T-helper 17 cell (primary cell): Measurements from ENCODE around the gene COX6A2. TPM values are rescaled to one million over a fixed set of nuclear protein-coding genes. Genes with fewer than 3 reads are reported as not detected.
"Not testable (repeated sequence)": the region's sequence is repeated elsewhere in the genome, so short reads cannot be mapped to it uniquely, and the experiment has no call there.

Source experiments
- ATAC-seq: fragments of 150-1000 bp; cut with Tn5 transposase; 2 replicates; pipeline ENCODE4 v1.10.0; 2021; ENCODE audit warnings: mild to moderate bottlenecking, moderate library complexity
- DNase-seq, 3 donors: peaks; one replicate each; pipeline versions ENCODE4 v3.0.0 to v3.0.0-alpha.2; 2020 to 2021
- H3K9me3 ChIP-seq: one replicate; pipeline ENCODE4 v1.7.0; 2013; ENCODE audit warnings: low read length, mild to moderate bottlenecking; ENCODE audit not compliant: control insufficient read depth, poor library complexity, severe bottlenecking
- H3K27ac Mint-ChIP-seq: one replicate; pipeline ENCODE4 v1.8.0; 2022; ENCODE audit warnings: mild to moderate bottlenecking, moderate library complexity, mixed read lengths
- H3K27me3 Mint-ChIP-seq: one replicate; pipeline ENCODE4 v1.8.0; 2022; ENCODE audit warnings: mixed read lengths
- H3K36me3 Mint-ChIP-seq: one replicate; pipeline ENCODE4 v1.8.0; 2022; ENCODE audit warnings: low read depth, mixed read lengths
- H3K4me1 Mint-ChIP-seq: one replicate; pipeline ENCODE4 v1.8.0; 2022; ENCODE audit warnings: mild to moderate bottlenecking, mixed read lengths
- H3K4me3 Mint-ChIP-seq: one replicate; pipeline ENCODE4 v1.8.0; 2022; ENCODE audit warnings: mild to moderate bottlenecking, moderate library complexity, mixed read lengths
- total RNA-seq, 4 donors: library from RNA in 2 of 4; stranded (reverse) in 2 of 4; gene quantifications; one replicate each; pipeline ENCODE4 v1.2.3 and lab custom pipeline; 2022 to 2026

Gene COX6A2
- total RNA-seq, 2 donors from 2014 or later: not detected

GRCh38 chr16:31458844-31459686 is 30.9 kb upstream of the COX6A2 start, which contains the start of gene ARMC5:
ARMC5 (plus strand) TSS chr16:31459501; CDS start chr16:31459525, 24 bp downstream.
- ATAC-seq (peak; percentile 78), DNase-seq (peak; percentile 91 to 95 (median 91))
- no peaks in the 10 kb centered on the region for H3K9me3 ChIP-seq
- Mint-ChIP-seq H3K4me3 (peak within 1 kb of the TSS; percentile 91), H3K27ac (peak within 1 kb of the TSS; percentile 83), H3K27me3 (no peaks in the 10 kb centered on the region), H3K36me3 (peaks cover 2% of the 10 kb centered on the region), H3K4me1 (peaks cover 24% of the 10 kb centered on the region)

GRCh38 chr16:31458073-31458843 is 30.1 kb upstream of the COX6A2 start:
- peaks cover 29% of the 10 kb centered on the region for H3K4me1 Mint-ChIP-seq
- peak overlapping the region; percentile 91 for H3K4me3 Mint-ChIP-seq
- ATAC-seq: peak; percentile 15

GRCh38 chr16:31456988-31457360 is 28.8 kb upstream of the COX6A2 start:
- Mint-ChIP-seq H3K36me3 (no peaks in the 10 kb centered on the region), H3K4me1 (peaks cover 33% of the 10 kb centered on the region), H3K4me3 (no peak overlapping the region), H3K27me3 (no peaks in the 10 kb centered on the region), H3K27ac (peak overlapping the region; percentile 83)
- ATAC-seq (no peak), DNase-seq (no peak)
- no peaks in the 10 kb centered on the region for H3K9me3 ChIP-seq

More at GRCh38 chr16:31458073-31458843, 30.1 kb upstream of the COX6A2 start:
- H3K9me3 ChIP-seq: no peaks in the 10 kb centered on the region
- Mint-ChIP-seq H3K27ac (peak overlapping the region; percentile 83), H3K27me3 (no peaks in the 10 kb centered on the region), H3K36me3 (no peaks in the 10 kb centered on the region)
- DNase-seq: peak; percentile 49 to 57 (median 57)

GRCh38 chr16:31455601-31456314 is 27.6 kb upstream of the COX6A2 start:
- DNase-seq (no peak), ATAC-seq (no peak)
- Mint-ChIP-seq H3K4me3 (peak overlapping the region; percentile 7), H3K27me3 (no peaks in the 10 kb centered on the region), H3K4me1 (peaks cover 38% of the 10 kb centered on the region), H3K36me3 (no peaks in the 10 kb centered on the region), H3K27ac (peak overlapping the region; percentile 16)
- no peaks in the 10 kb centered on the region for H3K9me3 ChIP-seq

- H3K27ac Mint-ChIP-seq: peak overlapping the region; percentile 49
- ATAC-seq (no peak), DNase-seq (no peak)
- no peaks in the 10 kb centered on the region for H3K36me3 Mint-ChIP-seq
- H3K4me3 Mint-ChIP-seq: no peak overlapping the region
- H3K4me1 Mint-ChIP-seq: peaks cover 30% of the 10 kb centered on the region
- no peaks in the 10 kb centered on the region for H3K9me3 ChIP-seq
- H3K27me3 Mint-ChIP-seq: no peaks in the 10 kb centered on the region
Observed at GRCh38 chr16:31453255-31454204, 25.4 kb upstream of the COX6A2 start.

- Mint-ChIP-seq H3K4me1 (peaks cover 23% of the 10 kb centered on the region), H3K4me3 (no peak overlapping the region), H3K27me3 (no peaks in the 10 kb centered on the region), H3K36me3 (no peaks in the 10 kb centered on the region), H3K27ac (no peak overlapping the region)
- ATAC-seq (no peak), DNase-seq (no peak)
- no peaks in the 10 kb centered on the region for H3K9me3 ChIP-seq
Observed at GRCh38 chr16:31452631-31453106, 24.5 kb upstream of the COX6A2 start.

GRCh38 chr16:31451681-31452351 is 23.7 kb upstream of the COX6A2 start:
- Mint-ChIP-seq H3K4me3 (no peak overlapping the region), H3K4me1 (peaks cover 23% of the 10 kb centered on the region), H3K27ac (no peak overlapping the region), H3K36me3 (no peaks in the 10 kb centered on the region), H3K27me3 (no peaks in the 10 kb centered on the region)
- DNase-seq (no peak), ATAC-seq (peak; percentile 36)
- no peaks in the 10 kb centered on the region for H3K9me3 ChIP-seq

GRCh38 chr16:31451201-31451600 is 23.0 kb upstream of the COX6A2 start:
- ATAC-seq: no peak
- Mint-ChIP-seq H3K36me3 (no peaks in the 10 kb centered on the region), H3K4me1 (peaks cover 23% of the 10 kb centered on the region), H3K27me3 (no peaks in the 10 kb centered on the region), H3K4me3 (no peak overlapping the region), H3K27ac (peak overlapping the region; percentile 47)
- no peaks in the 10 kb centered on the region for H3K9me3 ChIP-seq
- no peak for DNase-seq

- not testable (repeated sequence) for H3K27ac Mint-ChIP-seq, H3K9me3 ChIP-seq, ATAC-seq, H3K36me3 Mint-ChIP-seq, DNase-seq, H3K27me3 Mint-ChIP-seq, H3K4me1 Mint-ChIP-seq, H3K4me3 Mint-ChIP-seq
Observed at GRCh38 chr16:31445931-31446330, 17.8 kb upstream of the COX6A2 start.

- DNase-seq (no peak), ATAC-seq (no peak)
- Mint-ChIP-seq H3K4me1 (peaks cover 12% of the 10 kb centered on the region), H3K27ac (no peak overlapping the region), H3K27me3 (no peaks in the 10 kb centered on the region), H3K4me3 (peak overlapping the region; percentile 85), H3K36me3 (no peaks in the 10 kb centered on the region)
- H3K9me3 ChIP-seq: no peaks in the 10 kb centered on the region
Observed at GRCh38 chr16:31441956-31442355, 13.8 kb upstream of the COX6A2 start.

GRCh38 chr16:31440516-31441184 is 12.5 kb upstream of the COX6A2 start:
- no peak overlapping the region for H3K4me3 Mint-ChIP-seq
- no peaks in the 10 kb centered on the region for H3K9me3 ChIP-seq
- H3K36me3 Mint-ChIP-seq: no peaks in the 10 kb centered on the region
- H3K4me1 Mint-ChIP-seq: peaks cover 10% of the 10 kb centered on the region
- ATAC-seq (no peak), DNase-seq (no peak)
- H3K27ac Mint-ChIP-seq: no peak overlapping the region
- no peaks in the 10 kb centered on the region for H3K27me3 Mint-ChIP-seq
